Thyroid gland (tissue), 4 donors: ENCODE data around the gene GAS2L1. TPM values are rescaled to one million over a fixed set of nuclear protein-coding genes. Genes with fewer than 3 reads are reported as not detected.

Source experiments
- DNase-seq, 2 donors: peaks; one replicate each; pipeline ENCODE4 v3.0.0-alpha.2; 2019
- H3K27ac ChIP-seq, 3 donors: fragments of 200-600 bp; sonication (generic); 1 replicate in 2 of 3; 2 replicates in 1 of 3; pipeline ENCODE4 v1.5.1; 2016 to 2019; ENCODE audit warnings: mild to moderate bottlenecking in 1 of 3, moderate library complexity in 1 of 3
- H3K27me3 ChIP-seq: fragments of 200-600 bp; sonication (generic); one replicate; pipeline ENCODE4 v1.5.1; 2019
- H3K36me3 ChIP-seq, 2 donors: fragments of 200-600 bp; sonication (generic); one replicate each; pipeline ENCODE4 v1.5.1; 2016 to 2019
- H3K4me1 ChIP-seq, 2 donors: fragments of 200-600 bp; sonication (generic); one replicate each; pipeline ENCODE4 v1.5.1; 2017 to 2019
- H3K4me3 ChIP-seq, 3 donors: fragments of 200-600 bp; sonication (generic); replicated peaks in 1 of 3; 1 replicate in 2 of 3; 2 replicates in 1 of 3; pipeline ENCODE4 v1.5.1; 2016; ENCODE audit warnings: mild to moderate bottlenecking in 1 of 3
- H3K9me3 ChIP-seq: fragments of 200-600 bp; sonication (generic); one replicate; pipeline ENCODE4 v1.5.1; 2017
- POLR2A ChIP-seq, 2 donors: fragments of 450-650 bp; IDR thresholded peaks; one replicate each; pipeline ENCODE4 v1.6.1; 2017; ENCODE audit warnings: antibody characterized with exemption in 2 of 2, mild to moderate bottlenecking in 2 of 2, moderate library complexity in 1 of 2
- WGBS, 2 donors: methylation state at CpG; one replicate each; pipeline ENCODE4 v1.1.5; 2017; 5-methylcytosine and 5-hydroxymethylcytosine counted together
- intact Hi-C: fragments of 100-400 bp; cut with DNase I; formaldehyde crosslinking; loops from one replicate; pipeline ENCODE4 v1.15.1; 2023
- total RNA-seq, 4 donors: library from RNA; depleted of rRNA; stranded (reverse); fragments of >200 nt; gene quantifications; one replicate each; pipeline ENCODE4 v1.2.3, GENCODE V29; 2016
- TF ChIP-seq, protein P1 (sequence below), 6 experiments: fragments of 200-600 bp in 3 of 6; fragments of 450-650 bp in 3 of 6; sonication (generic) in 3 of 6; IDR thresholded peaks; one replicate each; pipeline ENCODE4 v1.5.1; 2016 to 2019; ENCODE audit warnings: antibody characterized with exemption in 6 of 6, mild to moderate bottlenecking in 2 of 6, inconsistent platforms in 1 of 6, moderate library complexity in 1 of 6

Gene GAS2L1
- total RNA-seq, 4 donors from 2014 or later: 9.3 to 22.2 (median 15.7) TPM

DNA sequence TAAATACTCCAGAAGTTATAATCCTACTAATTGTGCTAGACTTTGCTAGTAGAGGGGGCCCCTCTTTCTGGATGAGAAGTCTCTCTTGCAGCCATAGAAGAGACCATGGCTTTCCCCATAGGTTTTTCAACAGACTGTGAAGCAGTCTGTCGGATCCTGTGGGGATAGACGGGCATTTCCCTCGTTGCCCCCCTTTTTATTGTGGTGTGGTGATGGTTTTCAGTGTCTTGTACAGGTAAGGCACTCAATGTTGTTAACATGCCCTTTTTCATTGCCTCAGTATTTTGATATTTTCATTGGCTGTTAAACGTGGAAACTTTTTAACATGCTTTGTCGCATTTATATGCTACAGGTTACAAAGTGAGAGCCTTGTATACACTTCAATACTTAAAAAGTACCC lies 16.4 kb upstream of the GAS2L1 start:
- intact Hi-C loops: no loop called here
- no peak for DNase-seq
- Histone ChIP-seq H3K4me1 (no peaks in the 10 kb centered on the region), H3K9me3 (no peaks in the 10 kb centered on the region), H3K36me3 (peaks cover 84 to 93% of the 10 kb centered on the region in 2 donors), H3K27me3 (no peaks in the 10 kb centered on the region), H3K27ac (no peak overlapping the region), H3K4me3 (no peak overlapping the region)
- TF ChIP-seq, protein P1, sequence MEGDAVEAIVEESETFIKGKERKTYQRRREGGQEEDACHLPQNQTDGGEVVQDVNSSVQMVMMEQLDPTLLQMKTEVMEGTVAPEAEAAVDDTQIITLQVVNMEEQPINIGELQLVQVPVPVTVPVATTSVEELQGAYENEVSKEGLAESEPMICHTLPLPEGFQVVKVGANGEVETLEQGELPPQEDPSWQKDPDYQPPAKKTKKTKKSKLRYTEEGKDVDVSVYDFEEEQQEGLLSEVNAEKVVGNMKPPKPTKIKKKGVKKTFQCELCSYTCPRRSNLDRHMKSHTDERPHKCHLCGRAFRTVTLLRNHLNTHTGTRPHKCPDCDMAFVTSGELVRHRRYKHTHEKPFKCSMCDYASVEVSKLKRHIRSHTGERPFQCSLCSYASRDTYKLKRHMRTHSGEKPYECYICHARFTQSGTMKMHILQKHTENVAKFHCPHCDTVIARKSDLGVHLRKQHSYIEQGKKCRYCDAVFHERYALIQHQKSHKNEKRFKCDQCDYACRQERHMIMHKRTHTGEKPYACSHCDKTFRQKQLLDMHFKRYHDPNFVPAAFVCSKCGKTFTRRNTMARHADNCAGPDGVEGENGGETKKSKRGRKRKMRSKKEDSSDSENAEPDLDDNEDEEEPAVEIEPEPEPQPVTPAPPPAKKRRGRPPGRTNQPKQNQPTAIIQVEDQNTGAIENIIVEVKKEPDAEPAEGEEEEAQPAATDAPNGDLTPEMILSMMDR (IDR thresholded peaks at IDR 0.05): no peak
- no peak for TF ChIP-seq POLR2A (IDR thresholded peaks at IDR 0.05)
- WGBS, 2 donors: 79 to 82% methylated on average over 5 of the region's 5 CpGs

- 79 to 85% methylated on average over 7 of the region's 7 CpGs for WGBS, 2 donors
- H3K27ac ChIP-seq: no peak overlapping the region
- H3K4me1 ChIP-seq: no peaks in the 10 kb centered on the region
- peaks cover 85 to 93% of the 10 kb centered on the region in 2 donors for H3K36me3 ChIP-seq
- intact Hi-C loops: no loop called here
- no peak for TF ChIP-seq POLR2A (IDR thresholded peaks at IDR 0.05)
- TF ChIP-seq, protein P1 (IDR thresholded peaks at IDR 0.05): no peak
- no peaks in the 10 kb centered on the region for H3K9me3 ChIP-seq
- no peaks in the 10 kb centered on the region for H3K27me3 ChIP-seq
- H3K4me3 ChIP-seq: no peak overlapping the region
- DNase-seq: no peak
Measured at GRCh38 chr22:29291215-29291614, 15.2 kb upstream of the GAS2L1 start.

- Histone ChIP-seq H3K4me3 (no peak overlapping the region), H3K9me3 (no peaks in the 10 kb centered on the region), H3K4me1 (no peaks in the 10 kb centered on the region), H3K27me3 (no peaks in the 10 kb centered on the region), H3K27ac (no peak overlapping the region), H3K36me3 (peaks cover 87 to 94% of the 10 kb centered on the region in 2 donors)
- TF ChIP-seq POLR2A (IDR thresholded peaks at IDR 0.05): no peak
- TF ChIP-seq, protein P1 (IDR thresholded peaks at IDR 0.05): no peak
- intact Hi-C loops: no loop called here
- no peak for DNase-seq
Measured at GRCh38 chr22:29292379-29292778, 14.1 kb upstream of the GAS2L1 start.

DNA sequence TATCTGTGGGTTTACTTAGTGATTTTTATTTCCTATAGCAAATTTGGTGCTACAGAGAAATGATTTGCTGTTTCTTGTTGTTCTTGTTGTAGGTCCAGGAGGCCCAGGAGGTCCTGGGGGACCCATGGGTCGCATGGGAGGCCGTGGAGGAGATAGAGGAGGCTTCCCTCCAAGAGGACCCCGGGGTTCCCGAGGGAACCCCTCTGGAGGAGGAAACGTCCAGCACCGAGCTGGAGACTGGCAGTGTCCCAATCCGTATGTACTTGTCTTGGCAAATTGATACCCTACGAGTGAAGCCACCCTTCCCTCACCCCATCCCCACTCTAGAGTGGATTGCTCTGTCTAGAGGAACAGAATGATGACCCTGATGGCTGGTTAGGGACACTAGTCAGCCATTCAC lies 7.8 kb upstream of the GAS2L1 start:
- WGBS, 2 donors: 76 to 83% methylated on average over 8 of the region's 8 CpGs

DNA sequence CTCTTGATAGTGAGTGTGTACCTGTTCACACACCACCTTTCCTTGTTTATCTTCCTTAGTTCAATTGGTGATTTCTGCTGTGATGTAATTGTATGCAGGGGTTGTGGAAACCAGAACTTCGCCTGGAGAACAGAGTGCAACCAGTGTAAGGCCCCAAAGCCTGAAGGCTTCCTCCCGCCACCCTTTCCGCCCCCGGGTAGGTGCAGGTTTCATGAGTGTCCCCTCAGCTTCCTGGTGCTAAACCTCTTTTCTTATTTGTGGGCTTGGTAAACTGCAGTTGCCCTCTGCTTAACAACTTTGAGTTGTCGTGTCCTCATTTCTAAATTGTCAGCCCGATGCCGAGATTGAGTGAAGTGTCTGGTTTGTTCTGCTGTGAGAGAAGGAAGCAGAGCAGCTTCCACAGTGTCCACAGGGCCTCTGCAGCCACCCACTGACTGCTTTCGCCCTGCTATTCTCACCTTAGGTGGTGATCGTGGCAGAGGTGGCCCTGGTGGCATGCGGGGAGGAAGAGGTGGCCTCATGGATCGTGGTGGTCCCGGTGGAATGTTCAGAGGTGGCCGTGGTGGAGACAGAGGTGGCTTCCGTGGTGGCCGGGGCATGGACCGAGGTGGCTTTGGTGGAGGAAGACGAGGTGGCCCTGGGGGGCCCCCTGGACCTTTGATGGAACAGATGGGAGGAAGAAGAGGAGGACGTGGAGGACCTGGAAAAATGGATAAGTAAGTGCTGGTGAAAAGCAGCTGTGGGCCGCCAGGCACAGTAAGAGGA lies 7.1 kb upstream of the GAS2L1 start:
- Histone ChIP-seq H3K27ac (no peak overlapping the region), H3K36me3 (peaks cover 57 to 65% of the 10 kb centered on the region in 2 donors), H3K27me3 (no peaks in the 10 kb centered on the region), H3K9me3 (no peaks in the 10 kb centered on the region), H3K4me1 (peaks cover 0 to 5% of the 10 kb centered on the region in 2 donors), H3K4me3 (no peak overlapping the region)
- 91 to 93% methylated on average over 18 to 19 of the region's 19 CpGs for WGBS, 2 donors
- no peak for DNase-seq
- TF ChIP-seq, protein P1 (IDR thresholded peaks at IDR 0.05): no peak
- no peak for TF ChIP-seq POLR2A (IDR thresholded peaks at IDR 0.05)
- intact Hi-C loops: no loop called here

More for the DNA sequence above, 7.8 kb upstream of the GAS2L1 start:
- Histone ChIP-seq H3K4me1 (peaks cover 0 to 5% of the 10 kb centered on the region in 2 donors), H3K9me3 (no peaks in the 10 kb centered on the region), H3K27me3 (no peaks in the 10 kb centered on the region), H3K36me3 (peaks cover 64 to 72% of the 10 kb centered on the region in 2 donors), H3K27ac (no peak overlapping the region), H3K4me3 (no peak overlapping the region)
- TF ChIP-seq, protein P1 (IDR thresholded peaks at IDR 0.05): no peak
- no peak for TF ChIP-seq POLR2A (IDR thresholded peaks at IDR 0.05)
- intact Hi-C loops: no loop called here
- no peak for DNase-seq
